ENCODE data around the gene KLF6.

Gene KLF6

GRCh38 chr10:3803927-3804741 lies 19.1 kb upstream of the KLF6 start:
- Mint-ChIP-seq H3K27ac (no peak overlapping the region), H3K36me3 (ENCODE audit: low read depth) (no peaks in the 10 kb centered on the region), H3K4me1 (ENCODE audit: low read depth) (peaks cover 23% of the 10 kb centered on the region), H3K9me3 (no peaks in the 10 kb centered on the region), H3K4me3 (no peak overlapping the region), H3K27me3 (no peaks in the 10 kb centered on the region)

DNA sequence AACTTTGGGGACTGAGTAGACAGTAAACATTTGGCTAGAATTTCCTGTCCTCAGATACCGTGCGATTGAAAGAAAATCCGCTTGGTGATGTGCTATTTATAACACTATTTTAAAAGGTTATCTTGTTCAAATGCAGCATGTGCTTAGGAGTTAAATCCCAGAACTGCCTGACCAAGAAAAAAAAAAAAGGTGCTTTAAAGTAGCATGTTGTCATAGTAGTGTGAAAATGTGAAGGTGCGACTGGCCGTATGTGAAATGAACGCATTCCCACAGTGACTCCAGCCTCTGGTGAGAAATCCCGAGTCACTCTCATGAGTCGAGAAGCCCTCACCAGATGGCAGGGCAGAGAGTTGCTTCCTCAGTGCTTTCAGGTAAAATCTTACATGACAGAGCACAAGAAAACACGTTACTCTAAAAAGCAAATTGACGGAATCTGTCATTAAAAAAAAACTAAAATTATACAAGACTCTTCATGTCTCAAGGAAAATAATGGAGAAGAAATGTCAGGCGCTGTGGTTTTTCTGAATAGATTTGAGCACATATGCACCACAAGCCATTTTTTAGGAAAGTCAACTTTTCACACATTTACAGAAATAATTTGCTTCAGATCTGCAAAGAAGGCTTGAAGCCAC lies 18.4 kb upstream of the KLF6 start:
- no peak overlapping the region for H3K4me3 Mint-ChIP-seq

DNA sequence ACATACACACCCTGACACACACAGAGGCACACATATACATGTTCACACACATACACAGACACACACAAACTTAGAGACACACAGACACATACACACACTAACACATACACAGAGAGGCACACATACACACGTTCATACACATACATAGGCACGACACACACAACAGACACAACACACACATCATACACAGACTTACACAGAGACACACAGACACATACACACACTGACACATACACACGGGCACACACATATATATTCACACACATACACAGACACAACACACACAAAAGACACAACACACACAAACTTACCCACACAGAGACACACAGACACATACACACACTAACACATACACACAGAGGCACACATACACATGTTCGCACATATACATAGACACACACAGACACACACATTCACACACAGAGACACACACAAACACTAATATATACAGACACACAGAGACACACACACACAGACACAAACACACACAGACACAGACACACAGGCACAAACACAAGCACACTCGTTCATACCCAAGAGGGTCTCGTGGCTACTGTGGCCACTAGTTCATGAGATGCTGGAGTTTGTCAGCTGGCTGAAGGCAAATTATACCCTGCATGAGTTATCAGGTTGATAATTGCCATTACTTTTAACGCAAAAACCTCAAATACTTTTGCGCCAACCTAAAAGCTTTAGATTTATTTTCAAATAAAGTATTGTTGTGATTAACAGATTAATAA lies 17.7 kb upstream of the KLF6 start:
- H3K27me3 Mint-ChIP-seq = no peaks in the 10 kb centered on the region
- no peaks in the 10 kb centered on the region for H3K36me3 Mint-ChIP-seq (ENCODE audit: low read depth)
- H3K4me1 Mint-ChIP-seq (ENCODE audit: low read depth) = peaks cover 37% of the 10 kb centered on the region
- H3K4me3 Mint-ChIP-seq = no peak overlapping the region
- peaks cover 3% of the 10 kb centered on the region for H3K9me3 Mint-ChIP-seq
- H3K27ac Mint-ChIP-seq = no peak overlapping the region

More for the DNA sequence above, 18.4 kb upstream of the KLF6 start:
- Mint-ChIP-seq H3K9me3 (peaks cover under 1% of the 10 kb centered on the region), H3K27me3 (no peaks in the 10 kb centered on the region), H3K27ac (no peak overlapping the region), H3K4me1 (ENCODE audit: low read depth) (peaks cover 30% of the 10 kb centered on the region), H3K36me3 (ENCODE audit: low read depth) (no peaks in the 10 kb centered on the region)

DNA sequence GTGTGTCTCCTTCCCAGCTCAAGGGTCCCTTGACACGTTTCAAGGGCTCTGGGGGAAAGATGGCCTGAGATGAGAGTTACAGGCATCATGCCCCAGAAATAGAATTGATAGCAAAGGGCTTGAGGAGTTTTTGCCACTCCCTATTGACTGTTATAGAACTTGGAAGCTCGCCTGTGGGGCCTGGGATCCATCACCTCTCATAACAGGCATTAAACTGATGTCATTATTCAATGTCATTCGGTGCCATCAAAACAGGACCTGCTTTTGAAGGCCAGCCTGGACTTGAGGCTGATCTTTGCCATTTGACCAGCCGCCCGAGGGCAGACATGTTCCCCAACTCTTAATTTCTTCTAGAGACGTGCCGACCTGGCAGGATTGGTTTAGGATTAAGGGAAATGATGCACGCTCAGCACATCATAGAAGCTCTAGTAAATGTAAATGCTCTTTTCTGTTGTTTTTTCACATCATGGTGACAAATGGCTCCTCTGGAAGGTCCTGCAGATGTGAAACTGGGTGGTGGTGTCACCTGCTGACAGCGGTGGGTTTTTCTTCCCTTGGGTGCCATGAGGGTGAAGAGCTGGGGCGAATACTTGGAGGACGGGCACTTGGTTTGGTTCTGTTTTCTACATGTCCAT lies 16.7 kb upstream of the KLF6 start:
- H3K27ac Mint-ChIP-seq = peak overlapping the region; percentile 12
- H3K9me3 Mint-ChIP-seq = peaks cover 3% of the 10 kb centered on the region
- H3K27me3 Mint-ChIP-seq = no peaks in the 10 kb centered on the region
- no peak overlapping the region for H3K4me3 Mint-ChIP-seq
- H3K36me3 Mint-ChIP-seq (ENCODE audit: low read depth) = no peaks in the 10 kb centered on the region
- peaks cover 46% of the 10 kb centered on the region for H3K4me1 Mint-ChIP-seq (ENCODE audit: low read depth)

DNA sequence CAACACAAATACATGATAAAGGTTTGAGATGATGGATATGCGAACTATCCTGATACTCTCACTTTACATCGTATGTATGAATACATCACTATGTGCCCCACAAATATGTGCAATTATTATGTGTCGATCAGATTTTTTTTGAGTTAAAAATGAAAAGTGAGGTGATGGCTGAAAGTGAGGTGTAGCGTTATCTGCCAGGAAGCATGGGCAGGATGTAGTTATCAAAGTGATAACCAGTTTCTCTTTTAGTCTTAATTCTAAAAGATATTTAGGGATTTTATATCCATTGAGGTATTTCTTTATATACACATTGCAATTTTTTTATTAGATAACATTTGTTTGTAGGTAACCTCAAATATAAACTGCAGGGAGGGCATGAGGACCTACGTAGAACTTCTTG lies 15.6 kb upstream of the KLF6 start:
- H3K4me3 Mint-ChIP-seq = no peak overlapping the region
- no peak overlapping the region for H3K27ac Mint-ChIP-seq
- peaks cover 55% of the 10 kb centered on the region for H3K4me1 Mint-ChIP-seq (ENCODE audit: low read depth)
- H3K9me3 Mint-ChIP-seq = peaks cover 3% of the 10 kb centered on the region
- H3K36me3 Mint-ChIP-seq (ENCODE audit: low read depth) = no peaks in the 10 kb centered on the region
- no peaks in the 10 kb centered on the region for H3K27me3 Mint-ChIP-seq

GRCh38 chr10:3797750-3798149 lies 12.7 kb upstream of the KLF6 start:
- Mint-ChIP-seq H3K4me1 (ENCODE audit: low read depth) (peaks cover 57% of the 10 kb centered on the region), H3K36me3 (ENCODE audit: low read depth) (no peaks in the 10 kb centered on the region), H3K9me3 (peaks cover 3% of the 10 kb centered on the region), H3K27me3 (no peaks in the 10 kb centered on the region), H3K4me3 (peak overlapping the region; percentile 10), H3K27ac (peak overlapping the region; percentile 81)

GRCh38 chr10:3793553-3793952 lies 8.5 kb upstream of the KLF6 start:
- Mint-ChIP-seq H3K9me3 (peaks cover 10% of the 10 kb centered on the region), H3K27ac (no peak overlapping the region), H3K4me3 (no peak overlapping the region), H3K36me3 (ENCODE audit: low read depth) (no peaks in the 10 kb centered on the region), H3K27me3 (no peaks in the 10 kb centered on the region), H3K4me1 (ENCODE audit: low read depth) (peaks cover 44% of the 10 kb centered on the region)

- Mint-ChIP-seq H3K4me1 (ENCODE audit: low read depth) (peaks cover 36% of the 10 kb centered on the region), H3K27ac (peak overlapping the region; percentile 56), H3K36me3 (ENCODE audit: low read depth) (no peaks in the 10 kb centered on the region), H3K4me3 (no peak overlapping the region), H3K9me3 (peaks cover 8% of the 10 kb centered on the region), H3K27me3 (no peaks in the 10 kb centered on the region)
Observed at GRCh38 chr10:3792710-3793219, 7.8 kb upstream of the KLF6 start.

DNA sequence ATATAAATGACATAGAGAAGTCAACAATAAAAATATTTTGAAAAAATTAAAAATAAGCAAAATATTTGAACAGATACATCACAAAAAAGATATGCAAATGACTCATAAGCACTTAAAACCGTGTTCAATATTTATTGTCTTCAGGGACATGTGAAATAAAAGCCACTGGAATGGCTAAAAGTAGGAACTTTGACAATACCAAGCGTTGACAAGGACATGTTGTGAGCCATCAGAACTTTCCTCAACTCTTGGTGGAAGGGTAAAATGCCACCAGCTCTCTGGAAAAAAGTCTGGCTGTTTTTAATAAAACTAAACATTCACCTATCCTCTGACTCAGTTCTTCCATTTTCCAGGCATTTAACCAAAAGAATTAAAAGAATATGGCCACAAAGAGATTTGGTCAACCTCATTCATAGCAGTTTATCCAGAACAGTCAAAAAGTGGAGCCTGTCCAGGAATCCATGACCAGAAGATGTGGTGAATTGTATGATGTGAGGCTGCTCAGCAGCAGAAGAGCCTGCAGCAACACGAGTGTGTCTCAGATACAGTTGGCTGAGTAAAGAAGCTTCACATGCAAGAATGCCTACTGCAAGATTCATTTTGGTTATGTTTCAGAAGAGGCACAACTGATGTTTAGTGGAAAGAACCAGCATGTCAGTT lies 7.1 kb upstream of the KLF6 start:
- peak overlapping the region; percentile 56 for H3K27ac Mint-ChIP-seq
- no peak overlapping the region for H3K4me3 Mint-ChIP-seq
- H3K36me3 Mint-ChIP-seq (ENCODE audit: low read depth) = no peaks in the 10 kb centered on the region
- peaks cover 31% of the 10 kb centered on the region for H3K4me1 Mint-ChIP-seq (ENCODE audit: low read depth)
- peaks cover 8% of the 10 kb centered on the region for H3K9me3 Mint-ChIP-seq
- no peaks in the 10 kb centered on the region for H3K27me3 Mint-ChIP-seq

GRCh38 chr10:3790858-3791257 lies 5.8 kb upstream of the KLF6 start:
- Mint-ChIP-seq H3K4me1 (ENCODE audit: low read depth) (peaks cover 31% of the 10 kb centered on the region), H3K9me3 (peaks cover 8% of the 10 kb centered on the region), H3K27me3 (no peaks in the 10 kb centered on the region), H3K4me3 (no peak overlapping the region), H3K36me3 (ENCODE audit: low read depth) (no peaks in the 10 kb centered on the region), H3K27ac (peak overlapping the region; percentile 79)

GRCh38 chr10:3790272-3790671 lies 5.3 kb upstream of the KLF6 start:
- Mint-ChIP-seq H3K4me3 (no peak overlapping the region), H3K9me3 (peaks cover 8% of the 10 kb centered on the region), H3K27me3 (no peaks in the 10 kb centered on the region), H3K4me1 (ENCODE audit: low read depth) (peaks cover 31% of the 10 kb centered on the region), H3K36me3 (ENCODE audit: low read depth) (no peaks in the 10 kb centered on the region), H3K27ac (peak overlapping the region; percentile 1)

DNA sequence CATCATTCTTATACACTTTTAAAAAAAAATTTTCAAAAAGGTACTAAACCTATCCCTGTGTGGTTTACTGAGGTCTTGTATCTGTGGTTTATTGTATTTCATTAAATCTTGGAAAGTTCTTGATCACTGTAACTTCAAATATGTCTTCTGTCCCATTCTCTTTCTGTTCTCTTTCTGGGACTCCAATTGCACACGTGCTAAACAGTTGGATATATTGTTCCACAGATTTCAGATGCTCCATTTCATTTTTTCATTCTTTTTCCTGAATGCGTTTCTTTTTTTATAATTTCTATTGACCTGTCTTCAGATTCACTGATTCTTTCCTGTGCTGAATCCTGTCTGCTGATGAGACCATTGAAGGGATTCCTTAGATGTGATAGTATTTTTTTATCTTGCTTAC lies 4.6 kb upstream of the KLF6 start:
- H3K4me3 Mint-ChIP-seq = no peak overlapping the region
- H3K9me3 Mint-ChIP-seq = peaks cover 8% of the 10 kb centered on the region
- no peaks in the 10 kb centered on the region for H3K36me3 Mint-ChIP-seq (ENCODE audit: low read depth)
- H3K27me3 Mint-ChIP-seq = no peaks in the 10 kb centered on the region
- H3K4me1 Mint-ChIP-seq (ENCODE audit: low read depth) = peaks cover 31% of the 10 kb centered on the region
- peak overlapping the region; percentile 1 for H3K27ac Mint-ChIP-seq

- peaks cover 17% of the 10 kb centered on the region for H3K36me3 Mint-ChIP-seq (ENCODE audit: low read depth)
- H3K27ac Mint-ChIP-seq = no peak overlapping the region
- no peaks in the 10 kb centered on the region for H3K27me3 Mint-ChIP-seq
- H3K4me1 Mint-ChIP-seq (ENCODE audit: low read depth) = peaks cover 31% of the 10 kb centered on the region
- H3K4me3 Mint-ChIP-seq = no peak overlapping the region
- H3K9me3 Mint-ChIP-seq = peaks cover 8% of the 10 kb centered on the region
Observed at GRCh38 chr10:3787816-3788215, 2.8 kb upstream of the KLF6 start.

DNA sequence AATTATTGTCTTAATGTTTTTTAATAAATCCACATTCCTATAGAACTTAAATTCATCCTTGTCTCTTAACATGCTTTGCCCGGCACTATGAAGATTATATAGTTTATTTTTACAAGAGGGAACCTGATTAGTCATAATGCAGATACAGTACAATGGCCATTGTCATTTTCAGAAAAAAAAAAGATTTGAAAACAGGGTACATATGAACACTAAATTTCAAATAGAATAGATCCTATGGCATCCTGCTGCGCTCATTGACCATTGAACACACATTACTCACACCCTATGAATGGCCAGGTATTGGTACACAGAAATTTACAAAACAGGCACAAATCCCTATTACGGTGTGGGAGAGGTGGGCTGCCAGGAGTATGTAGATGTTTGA lies 2.0 kb upstream of the KLF6 start:
- Mint-ChIP-seq H3K4me3 (no peak overlapping the region), H3K27me3 (no peaks in the 10 kb centered on the region), H3K27ac (peak overlapping the region; percentile 95), H3K36me3 (ENCODE audit: low read depth) (peaks cover 25% of the 10 kb centered on the region), H3K4me1 (ENCODE audit: low read depth) (peaks cover 31% of the 10 kb centered on the region), H3K9me3 (peaks cover 8% of the 10 kb centered on the region)
